HEK293 (cell line): ENCODE data around the gene YBX3.

ENCODE experiments used
- CTCF ChIA-PET: fragments of 350-600 bp; formaldehyde crosslinking; extraction: SDS; loops from one replicate; lab custom pipeline; 2021; ENCODE audit warnings: antibody characterized with exemption; lab: Yijun Ruan, JAX
- POLR2A ChIA-PET: fragments of 300-600 bp; formaldehyde crosslinking; extraction: SDS; loops from one replicate; lab custom pipeline; 2020; ENCODE audit warnings: antibody characterized with exemption, inconsistent platforms; lab: Yijun Ruan, JAX
- H3K27ac ChIP-seq: fragments of 200-500 bp; sonication (Bioruptor generic); 2 replicates; pipeline ENCODE4 v1.5.1; 2014; ENCODE audit warnings: low read depth, low read length, control low read depth, inconsistent platforms; ENCODE audit errors: extremely low read depth
- H3K36me3 ChIP-seq, 2 experiments: fragments of 200-500 bp in 1 of 2; sonication (Bioruptor generic) in 1 of 2; 1 replicate in 1 of 2; 2 replicates in 1 of 2; pipeline ENCODE4 v1.5.1; 2014 to 2017; ENCODE audit warnings: inconsistent platforms in 2 of 2, low read length in 2 of 2; ENCODE audit not compliant: control insufficient read depth in 2 of 2, insufficient read depth in 1 of 2
- H3K4me1 ChIP-seq: fragments of 200-500 bp; sonication (Bioruptor generic); 2 replicates; pipeline ENCODE4 v1.5.1; 2014; ENCODE audit warnings: mild to moderate bottlenecking, low read length, inconsistent platforms; ENCODE audit not compliant: control insufficient read depth, insufficient read depth
- H3K4me3 ChIP-seq: 2 replicates; pipeline ENCODE4 v1.5.1; 2011; ENCODE audit warnings: low read depth, mild to moderate bottlenecking, control low read depth, low read length, moderate library complexity
- H3K9me3 ChIP-seq: fragments of 200-500 bp; sonication (Bioruptor generic); 2 replicates; pipeline ENCODE4 v1.5.1; 2014; ENCODE audit warnings: low read depth, low read length, inconsistent platforms; ENCODE audit not compliant: control insufficient read depth, insufficient read depth
- KLF1 ChIP-seq: fragments of 450-650 bp; formaldehyde crosslinking; IDR thresholded peaks from 2 replicates; pipeline ENCODE4 v1.5.1; 2016; ENCODE audit warnings: missing biosample characterization, missing genetic modification characterization
- MZF1 ChIP-seq: fragments of 450-650 bp; formaldehyde crosslinking; IDR thresholded peaks from 2 replicates; pipeline ENCODE4 v1.5.1; 2017; ENCODE audit warnings: missing biosample characterization, missing genetic modification characterization, borderline replicate concordance
- REPIN1 ChIP-seq: fragments of 450-650 bp; formaldehyde crosslinking; IDR thresholded peaks from 2 replicates; pipeline ENCODE4 v1.5.1; 2017; ENCODE audit warnings: missing biosample characterization, missing genetic modification characterization, low read depth
- SCRT1 ChIP-seq: fragments of 450-650 bp; formaldehyde crosslinking; IDR thresholded peaks from 2 replicates; pipeline ENCODE4 v1.5.1; 2016; ENCODE audit warnings: missing biosample characterization, missing genetic modification characterization, borderline replicate concordance
- YY2 ChIP-seq: fragments of 450-650 bp; formaldehyde crosslinking; IDR thresholded peaks from 2 replicates; pipeline ENCODE4 v1.5.1; 2016; ENCODE audit warnings: missing biosample characterization, missing genetic modification characterization
- ZBTB20 ChIP-seq: fragments of 450-650 bp; formaldehyde crosslinking; IDR thresholded peaks from 2 replicates; pipeline ENCODE4 v1.5.1; 2016; ENCODE audit warnings: missing biosample characterization, missing genetic modification characterization
- ZBTB48 ChIP-seq: fragments of 450-650 bp; formaldehyde crosslinking; IDR thresholded peaks from 2 replicates; pipeline ENCODE4 v1.5.1; 2016; ENCODE audit warnings: missing biosample characterization, missing genetic modification characterization
- ZFP69B ChIP-seq: fragments of 450-650 bp; formaldehyde crosslinking; IDR thresholded peaks from 2 replicates; pipeline ENCODE4 v1.5.1; 2016; ENCODE audit warnings: missing biosample characterization, missing genetic modification characterization
- ZNF175 ChIP-seq: fragments of 450-650 bp; formaldehyde crosslinking; IDR thresholded peaks from 2 replicates; pipeline ENCODE4 v1.5.1; 2016; ENCODE audit warnings: missing biosample characterization, missing genetic modification characterization
- ZNF37A ChIP-seq: fragments of 450-650 bp; IDR thresholded peaks from 2 replicates; pipeline ENCODE4 v1.5.1; 2018; ENCODE audit warnings: missing biosample characterization, missing genetic modification characterization
- ZNF544 ChIP-seq: fragments of 450-650 bp; formaldehyde crosslinking; IDR thresholded peaks from 2 replicates; pipeline ENCODE4 v1.5.0; 2017; ENCODE audit warnings: missing biosample characterization, missing genetic modification characterization
- ZNF549 ChIP-seq: fragments of 450-650 bp; IDR thresholded peaks from 2 replicates; pipeline ENCODE4 v1.5.1; 2018; ENCODE audit warnings: missing biosample characterization, missing genetic modification characterization, mild to moderate bottlenecking, inconsistent platforms, moderate library complexity
- ZNF629 ChIP-seq: fragments of 450-650 bp; formaldehyde crosslinking; IDR thresholded peaks from 2 replicates; pipeline ENCODE4 v1.5.1; 2017; ENCODE audit warnings: missing biosample characterization, missing genetic modification characterization
- ZNF747 ChIP-seq: fragments of 450-650 bp; formaldehyde crosslinking; IDR thresholded peaks from 2 replicates; pipeline ENCODE4 v1.5.1; 2016; ENCODE audit warnings: missing biosample characterization, missing genetic modification characterization
- TF ChIP-seq, protein P1 (sequence below): fragments of 450-650 bp; formaldehyde crosslinking; IDR thresholded peaks from 2 replicates; pipeline ENCODE4 v1.5.1; 2016; ENCODE audit warnings: missing biosample characterization, missing genetic modification characterization
- TF ChIP-seq, protein P2 (sequence below): fragments of 450-650 bp; formaldehyde crosslinking; IDR thresholded peaks from 2 replicates; pipeline ENCODE4; 2016; ENCODE audit warnings: missing biosample characterization, missing genetic modification characterization
- TF ChIP-seq, protein P3 (sequence below): fragments of 450-650 bp; formaldehyde crosslinking; IDR thresholded peaks from 2 replicates; pipeline ENCODE4 v1.5.1; 2016; ENCODE audit warnings: missing biosample characterization, missing genetic modification characterization
- TF ChIP-seq, protein P4 (sequence below): fragments of 450-650 bp; formaldehyde crosslinking; IDR thresholded peaks from 2 replicates; pipeline ENCODE4 v1.5.1; 2017; ENCODE audit warnings: missing biosample characterization, missing genetic modification characterization
- TF ChIP-seq, protein P5 (sequence below): fragments of 450-650 bp; formaldehyde crosslinking; IDR thresholded peaks from 2 replicates; pipeline ENCODE4 v1.5.1; 2016; ENCODE audit warnings: missing biosample characterization, missing genetic modification characterization, borderline replicate concordance
- TF ChIP-seq, protein P6 (sequence below): fragments of 450-650 bp; formaldehyde crosslinking; IDR thresholded peaks from 2 replicates; pipeline ENCODE4 v1.5.1; 2016; ENCODE audit warnings: missing biosample characterization, missing genetic modification characterization

Gene YBX3

DNA sequence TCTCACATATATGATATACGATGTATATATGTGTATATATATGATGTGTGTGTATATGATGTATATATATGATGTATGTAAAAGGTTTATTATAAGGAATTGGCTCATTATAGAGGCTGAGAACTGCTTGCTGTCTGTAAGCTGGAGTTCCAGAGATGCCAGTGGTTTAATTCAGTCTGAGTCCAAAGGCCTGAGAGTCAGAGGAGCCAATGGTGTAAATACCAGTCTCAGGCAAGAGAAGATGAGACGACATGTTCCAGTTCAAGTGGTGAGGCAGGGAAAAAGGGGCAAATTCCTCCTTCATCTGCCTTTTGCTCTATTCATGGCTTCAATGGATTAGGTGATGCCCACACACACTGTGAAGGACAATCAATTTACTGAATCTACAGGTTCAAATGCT is 32.2 kb downstream of the YBX3 start:
- Histone ChIP-seq H3K4me3 (no peak overlapping the region), H3K27ac (no peak overlapping the region), H3K9me3 (no peaks in the 10 kb centered on the region), H3K4me1 (no peaks in the 10 kb centered on the region), H3K36me3 (peaks cover 15 to 22% of the 10 kb centered on the region in 2 experiments)
- TF ChIP-seq, protein P1, sequence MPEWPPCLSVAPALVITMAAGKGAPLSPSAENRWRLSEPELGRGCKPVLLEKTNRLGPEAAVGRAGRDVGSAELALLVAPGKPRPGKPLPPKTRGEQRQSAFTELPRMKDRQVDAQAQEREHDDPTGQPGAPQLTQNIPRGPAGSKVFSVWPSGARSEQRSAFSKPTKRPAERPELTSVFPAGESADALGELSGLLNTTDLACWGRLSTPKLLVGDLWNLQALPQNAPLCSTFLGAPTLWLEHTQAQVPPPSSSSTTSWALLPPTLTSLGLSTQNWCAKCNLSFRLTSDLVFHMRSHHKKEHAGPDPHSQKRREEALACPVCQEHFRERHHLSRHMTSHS (tag by site-specific recombination) = no peak
- no peak for TF ChIP-seq MZF1 (tag by site-specific recombination)
- no peak for TF ChIP-seq ZNF37A (tag by site-specific recombination)
- no peak for TF ChIP-seq ZBTB48 (tag by site-specific recombination)
- no peak for TF ChIP-seq ZNF549 (tag by site-specific recombination)
- TF ChIP-seq, protein P2, sequence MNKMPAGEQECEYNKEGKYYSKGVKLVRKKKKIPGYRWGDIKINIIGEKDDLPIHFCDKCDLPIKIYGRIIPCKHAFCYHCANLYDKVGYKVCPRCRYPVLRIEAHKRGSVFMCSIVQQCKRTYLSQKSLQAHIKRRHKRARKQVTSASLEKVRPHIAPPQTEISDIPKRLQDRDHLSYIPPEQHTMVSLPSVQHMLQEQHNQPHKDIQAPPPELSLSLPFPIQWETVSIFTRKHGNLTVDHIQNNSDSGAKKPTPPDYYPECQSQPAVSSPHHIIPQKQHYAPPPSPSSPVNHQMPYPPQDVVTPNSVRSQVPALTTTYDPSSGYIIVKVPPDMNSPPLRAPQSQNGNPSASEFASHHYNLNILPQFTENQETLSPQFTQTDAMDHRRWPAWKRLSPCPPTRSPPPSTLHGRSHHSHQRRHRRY = no peak
- TF ChIP-seq ZBTB20 (tag by site-specific recombination) = no peak
- TF ChIP-seq, protein P3, sequence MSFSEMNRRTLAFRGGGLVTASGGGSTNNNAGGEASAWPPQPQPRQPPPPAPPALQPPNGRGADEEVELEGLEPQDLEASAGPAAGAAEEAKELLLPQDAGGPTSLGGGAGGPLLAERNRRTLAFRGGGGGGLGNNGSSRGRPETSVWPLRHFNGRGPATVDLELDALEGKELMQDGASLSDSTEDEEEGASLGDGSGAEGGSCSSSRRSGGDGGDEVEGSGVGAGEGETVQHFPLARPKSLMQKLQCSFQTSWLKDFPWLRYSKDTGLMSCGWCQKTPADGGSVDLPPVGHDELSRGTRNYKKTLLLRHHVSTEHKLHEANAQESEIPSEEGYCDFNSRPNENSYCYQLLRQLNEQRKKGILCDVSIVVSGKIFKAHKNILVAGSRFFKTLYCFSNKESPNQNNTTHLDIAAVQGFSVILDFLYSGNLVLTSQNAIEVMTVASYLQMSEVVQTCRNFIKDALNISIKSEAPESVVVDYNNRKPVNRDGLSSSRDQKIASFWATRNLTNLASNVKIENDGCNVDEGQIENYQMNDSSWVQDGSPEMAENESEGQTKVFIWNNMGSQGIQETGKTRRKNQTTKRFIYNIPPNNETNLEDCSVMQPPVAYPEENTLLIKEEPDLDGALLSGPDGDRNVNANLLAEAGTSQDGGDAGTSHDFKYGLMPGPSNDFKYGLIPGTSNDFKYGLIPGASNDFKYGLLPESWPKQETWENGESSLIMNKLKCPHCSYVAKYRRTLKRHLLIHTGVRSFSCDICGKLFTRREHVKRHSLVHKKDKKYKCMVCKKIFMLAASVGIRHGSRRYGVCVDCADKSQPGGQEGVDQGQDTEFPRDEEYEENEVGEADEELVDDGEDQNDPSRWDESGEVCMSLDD (tag by site-specific recombination) = no peak
- no peak for TF ChIP-seq ZFP69B (tag by site-specific recombination)
- TF ChIP-seq, protein P4, sequence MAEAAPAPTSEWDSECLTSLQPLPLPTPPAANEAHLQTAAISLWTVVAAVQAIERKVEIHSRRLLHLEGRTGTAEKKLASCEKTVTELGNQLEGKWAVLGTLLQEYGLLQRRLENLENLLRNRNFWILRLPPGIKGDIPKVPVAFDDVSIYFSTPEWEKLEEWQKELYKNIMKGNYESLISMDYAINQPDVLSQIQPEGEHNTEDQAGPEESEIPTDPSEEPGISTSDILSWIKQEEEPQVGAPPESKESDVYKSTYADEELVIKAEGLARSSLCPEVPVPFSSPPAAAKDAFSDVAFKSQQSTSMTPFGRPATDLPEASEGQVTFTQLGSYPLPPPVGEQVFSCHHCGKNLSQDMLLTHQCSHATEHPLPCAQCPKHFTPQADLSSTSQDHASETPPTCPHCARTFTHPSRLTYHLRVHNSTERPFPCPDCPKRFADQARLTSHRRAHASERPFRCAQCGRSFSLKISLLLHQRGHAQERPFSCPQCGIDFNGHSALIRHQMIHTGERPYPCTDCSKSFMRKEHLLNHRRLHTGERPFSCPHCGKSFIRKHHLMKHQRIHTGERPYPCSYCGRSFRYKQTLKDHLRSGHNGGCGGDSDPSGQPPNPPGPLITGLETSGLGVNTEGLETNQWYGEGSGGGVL = no peak
- no peak for TF ChIP-seq ZNF175
- no peak for TF ChIP-seq ZNF544
- no peak for TF ChIP-seq ZNF747
- TF ChIP-seq SCRT1 = no peak
- no peak for TF ChIP-seq YY2 (tag by site-specific recombination)
- TF ChIP-seq, protein P5, sequence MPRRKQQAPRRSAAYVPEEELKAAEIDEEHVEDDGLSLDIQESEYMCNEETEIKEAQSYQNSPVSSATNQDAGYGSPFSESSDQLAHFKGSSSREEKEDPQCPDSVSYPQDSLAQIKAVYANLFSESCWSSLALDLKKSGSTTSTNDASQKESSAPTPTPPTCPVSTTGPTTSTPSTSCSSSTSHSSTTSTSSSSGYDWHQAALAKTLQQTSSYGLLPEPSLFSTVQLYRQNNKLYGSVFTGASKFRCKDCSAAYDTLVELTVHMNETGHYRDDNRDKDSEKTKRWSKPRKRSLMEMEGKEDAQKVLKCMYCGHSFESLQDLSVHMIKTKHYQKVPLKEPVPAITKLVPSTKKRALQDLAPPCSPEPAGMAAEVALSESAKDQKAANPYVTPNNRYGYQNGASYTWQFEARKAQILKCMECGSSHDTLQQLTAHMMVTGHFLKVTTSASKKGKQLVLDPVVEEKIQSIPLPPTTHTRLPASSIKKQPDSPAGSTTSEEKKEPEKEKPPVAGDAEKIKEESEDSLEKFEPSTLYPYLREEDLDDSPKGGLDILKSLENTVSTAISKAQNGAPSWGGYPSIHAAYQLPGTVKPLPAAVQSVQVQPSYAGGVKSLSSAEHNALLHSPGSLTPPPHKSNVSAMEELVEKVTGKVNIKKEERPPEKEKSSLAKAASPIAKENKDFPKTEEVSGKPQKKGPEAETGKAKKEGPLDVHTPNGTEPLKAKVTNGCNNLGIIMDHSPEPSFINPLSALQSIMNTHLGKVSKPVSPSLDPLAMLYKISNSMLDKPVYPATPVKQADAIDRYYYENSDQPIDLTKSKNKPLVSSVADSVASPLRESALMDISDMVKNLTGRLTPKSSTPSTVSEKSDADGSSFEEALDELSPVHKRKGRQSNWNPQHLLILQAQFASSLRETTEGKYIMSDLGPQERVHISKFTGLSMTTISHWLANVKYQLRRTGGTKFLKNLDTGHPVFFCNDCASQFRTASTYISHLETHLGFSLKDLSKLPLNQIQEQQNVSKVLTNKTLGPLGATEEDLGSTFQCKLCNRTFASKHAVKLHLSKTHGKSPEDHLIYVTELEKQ (tag by site-specific recombination) = no peak
- TF ChIP-seq REPIN1 (tag by site-specific recombination) = no peak
- TF ChIP-seq ZNF629 (tag by site-specific recombination) = no peak
- no peak for TF ChIP-seq KLF1 (tag by site-specific recombination)
- TF ChIP-seq, protein P6, sequence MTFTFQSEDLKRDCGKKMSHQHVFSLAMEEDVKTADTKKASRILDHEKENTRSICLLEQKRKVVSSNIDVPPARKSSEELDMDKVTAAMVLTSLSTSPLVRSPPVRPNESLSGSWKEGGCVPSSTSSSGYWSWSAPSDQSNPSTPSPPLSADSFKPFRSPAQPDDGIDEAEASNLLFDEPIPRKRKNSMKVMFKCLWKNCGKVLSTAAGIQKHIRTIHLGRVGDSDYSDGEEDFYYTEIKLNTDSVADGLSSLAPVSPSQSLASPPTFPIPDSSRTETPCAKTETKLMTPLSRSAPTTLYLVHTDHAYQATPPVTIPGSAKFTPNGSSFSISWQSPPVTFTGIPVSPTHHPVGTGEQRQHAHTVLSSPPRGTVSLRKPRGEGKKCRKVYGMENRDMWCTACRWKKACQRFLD (tag by site-specific recombination) = no peak
- ChIA-PET POLR2A (no interaction called here), CTCF (interaction anchor here (1.7 kb wide), 1 partner anchor 59 kb away, joined by 5 read pairs; no protein-coding TSS in a partner anchor)
